Activated naive CD8-positive, alpha-beta T cell treated with anti-CD3 and anti-CD28 coated beads, Interleukin-2, amount 50 U/mL, for 24 hours (primary cell): ENCODE results near the gene PLXNB3.

Experiments
- ATAC-seq: fragments of 150-1000 bp; cut with Tn5 transposase; one replicate; pipeline ENCODE4 v1.10.0; 2021
- DNase-seq: peaks from one replicate; pipeline ENCODE4 v3.0.0; 2021
- H3K27ac Mint-ChIP-seq: one replicate; pipeline ENCODE4 v1.8.0; 2021; ENCODE audit warnings: mild to moderate bottlenecking, mixed read lengths
- H3K27me3 Mint-ChIP-seq: one replicate; pipeline ENCODE4 v1.8.0; 2021; ENCODE audit warnings: mixed read lengths
- H3K36me3 Mint-ChIP-seq: one replicate; pipeline ENCODE4 v1.8.0; 2021; ENCODE audit warnings: low read depth, mixed read lengths
- H3K4me1 Mint-ChIP-seq: one replicate; pipeline ENCODE4 v1.8.0; 2021; ENCODE audit warnings: mixed read lengths
- H3K4me3 Mint-ChIP-seq: one replicate; pipeline ENCODE4 v1.8.0; 2021; ENCODE audit warnings: mild to moderate bottlenecking, moderate library complexity, mixed read lengths
- H3K9me3 Mint-ChIP-seq: one replicate; pipeline ENCODE4 v1.8.0; 2021; ENCODE audit warnings: mixed read lengths

Gene PLXNB3

DNA sequence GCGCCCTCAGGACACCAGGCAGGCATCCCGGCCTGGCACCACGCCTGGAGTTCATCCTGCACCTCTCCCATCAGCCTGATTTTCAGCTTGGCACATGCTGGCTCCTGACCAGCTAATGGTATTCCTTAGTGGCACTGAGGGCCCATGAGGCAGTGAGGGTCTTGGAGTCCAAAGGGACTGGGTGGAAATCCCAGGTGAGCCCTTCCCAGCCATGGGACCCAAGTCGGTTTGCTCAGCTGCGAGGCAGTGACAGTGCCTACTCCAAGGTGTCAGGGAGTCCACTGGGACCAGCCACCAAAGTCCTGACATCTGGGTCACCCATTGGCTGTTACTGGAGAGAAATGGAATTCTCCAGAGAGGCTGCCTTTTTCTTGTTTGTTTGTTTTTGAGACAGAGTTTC lies 35.3 kb downstream of the PLXNB3 start:
- H3K27ac Mint-ChIP-seq = no peak overlapping the region
- ATAC-seq (no peak), DNase-seq (no peak)
- H3K9me3 Mint-ChIP-seq = no peaks in the 10 kb centered on the region
- no peaks in the 10 kb centered on the region for H3K27me3 Mint-ChIP-seq
- no peak overlapping the region for H3K4me3 Mint-ChIP-seq
- H3K4me1 Mint-ChIP-seq = peaks cover 9% of the 10 kb centered on the region
- H3K36me3 Mint-ChIP-seq = peaks cover 9% of the 10 kb centered on the region

DNA sequence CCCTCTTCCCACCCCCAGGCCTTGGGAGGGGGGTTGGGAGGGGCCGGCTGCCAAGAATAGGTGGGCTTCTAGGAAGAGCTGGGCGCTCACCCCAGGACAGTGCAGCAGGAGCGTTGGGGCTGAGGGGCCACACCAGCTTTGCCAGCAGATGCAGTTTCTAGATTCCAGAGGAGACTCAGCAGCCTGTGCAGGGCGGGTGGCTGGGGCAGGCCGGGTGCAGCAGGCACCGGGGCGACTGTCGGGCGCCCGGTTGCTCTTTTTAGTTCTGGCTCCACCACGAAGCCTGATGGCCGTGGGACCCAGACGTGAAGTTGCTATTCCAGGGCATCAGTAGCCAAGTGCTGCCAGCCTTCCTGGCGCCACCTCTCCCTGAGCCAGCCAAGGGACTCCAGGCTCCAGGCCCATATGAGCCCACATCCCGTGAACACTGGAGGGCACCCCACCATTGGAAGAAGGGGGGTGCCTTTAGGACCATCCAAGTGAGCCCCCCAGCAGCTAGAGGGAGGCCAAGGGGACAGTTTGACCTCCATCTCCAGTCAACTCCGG lies 36.2 kb downstream of the PLXNB3 start:
- no peak overlapping the region for H3K27ac Mint-ChIP-seq
- H3K4me1 Mint-ChIP-seq = peaks cover 9% of the 10 kb centered on the region
- no peaks in the 10 kb centered on the region for H3K27me3 Mint-ChIP-seq
- H3K4me3 Mint-ChIP-seq = no peak overlapping the region
- no peak for DNase-seq
- H3K9me3 Mint-ChIP-seq = no peaks in the 10 kb centered on the region
- ATAC-seq = peak; percentile 6
- peaks cover 9% of the 10 kb centered on the region for H3K36me3 Mint-ChIP-seq

- Mint-ChIP-seq H3K9me3 (no peaks in the 10 kb centered on the region), H3K36me3 (peaks cover 9% of the 10 kb centered on the region), H3K27ac (no peak overlapping the region), H3K27me3 (no peaks in the 10 kb centered on the region), H3K4me3 (no peak overlapping the region), H3K4me1 (peaks cover 8% of the 10 kb centered on the region)
- DNase-seq = no peak
- no peak for ATAC-seq
These were observed 36.7 kb downstream of the PLXNB3 start for GRCh38 chrX:153800746-153801145.

GRCh38 chrX:153801669-153802068 lies 37.6 kb downstream of the PLXNB3 start:
- no peaks in the 10 kb centered on the region for H3K27me3 Mint-ChIP-seq
- peaks cover 4% of the 10 kb centered on the region for H3K36me3 Mint-ChIP-seq
- H3K27ac Mint-ChIP-seq = no peak overlapping the region
- DNase-seq (no peak), ATAC-seq (no peak)
- no peaks in the 10 kb centered on the region for H3K9me3 Mint-ChIP-seq
- H3K4me1 Mint-ChIP-seq = peaks cover 1% of the 10 kb centered on the region
- no peak overlapping the region for H3K4me3 Mint-ChIP-seq

DNA sequence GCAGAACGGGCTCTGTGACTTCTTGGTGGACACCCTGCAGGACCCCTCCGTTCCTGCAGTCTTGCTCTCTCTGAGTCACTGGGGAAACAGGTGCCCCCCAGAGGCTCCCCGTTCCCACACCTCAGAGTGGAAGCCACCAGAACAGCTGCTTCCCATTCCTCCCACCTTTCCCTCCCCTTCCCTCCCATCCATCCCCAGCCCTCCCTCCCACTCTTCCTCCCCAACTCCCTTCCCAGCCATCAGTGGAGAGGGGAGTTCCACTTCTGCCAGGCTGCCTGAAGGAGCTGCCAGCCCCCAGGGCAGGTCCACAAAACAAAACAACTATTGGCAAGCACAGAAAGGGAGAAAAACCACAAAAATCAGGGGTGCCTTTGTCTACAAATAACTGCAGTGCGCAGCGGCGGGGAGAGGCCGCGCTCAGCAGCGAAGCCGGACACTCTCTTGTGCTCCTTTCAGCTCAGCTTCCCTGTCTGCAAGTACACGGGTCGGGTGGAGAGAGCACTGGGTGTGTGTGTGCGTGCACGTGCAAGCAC lies 38.5 kb downstream of the PLXNB3 start:
- Mint-ChIP-seq H3K9me3 (no peaks in the 10 kb centered on the region), H3K27ac (no peak overlapping the region), H3K4me1 (no peaks in the 10 kb centered on the region)

GRCh38 chrX:153803211-153804099 lies 39.4 kb downstream of the PLXNB3 start:
- Mint-ChIP-seq H3K4me3 (no peak overlapping the region), H3K9me3 (no peaks in the 10 kb centered on the region), H3K27ac (no peak overlapping the region), H3K27me3 (no peaks in the 10 kb centered on the region), H3K4me1 (no peaks in the 10 kb centered on the region), H3K36me3 (no peaks in the 10 kb centered on the region)
- no peak for ATAC-seq
- DNase-seq = no peak

More for the DNA sequence above, 38.5 kb downstream of the PLXNB3 start:
- no peaks in the 10 kb centered on the region for H3K27me3 Mint-ChIP-seq
- H3K4me3 Mint-ChIP-seq = no peak overlapping the region
- no peaks in the 10 kb centered on the region for H3K36me3 Mint-ChIP-seq
- DNase-seq = no peak
- ATAC-seq = no peak

GRCh38 chrX:153804100-153804595 lies 40.1 kb downstream of the PLXNB3 start:
- no peaks in the 10 kb centered on the region for H3K36me3 Mint-ChIP-seq
- no peaks in the 10 kb centered on the region for H3K9me3 Mint-ChIP-seq
- H3K4me3 Mint-ChIP-seq = no peak overlapping the region
- ATAC-seq (no peak), DNase-seq (no peak)
- no peaks in the 10 kb centered on the region for H3K27me3 Mint-ChIP-seq
- no peak overlapping the region for H3K27ac Mint-ChIP-seq
- H3K4me1 Mint-ChIP-seq = no peaks in the 10 kb centered on the region

DNA sequence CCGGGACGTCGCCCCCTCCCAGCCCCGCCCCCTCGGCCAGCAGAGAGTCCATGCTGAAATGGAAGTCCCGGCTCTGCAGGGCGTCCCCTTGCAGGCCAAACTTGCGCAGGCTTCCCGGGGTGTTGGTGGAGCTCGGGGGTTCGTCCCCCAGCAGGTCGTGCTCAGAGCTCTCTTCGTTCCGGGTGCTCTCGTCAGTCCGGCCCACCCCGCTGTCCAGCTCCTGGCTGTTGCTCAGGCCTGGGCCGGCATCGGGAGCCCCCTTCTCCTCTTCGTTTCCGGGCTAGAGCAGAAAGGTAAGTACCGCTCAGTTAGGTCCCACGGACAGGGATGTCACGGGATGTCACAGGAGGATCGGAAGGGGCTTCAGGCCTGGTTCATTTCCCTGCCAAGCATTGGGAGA lies 40.6 kb downstream of the PLXNB3 start:
- Mint-ChIP-seq H3K4me3 (no peak overlapping the region), H3K27me3 (no peaks in the 10 kb centered on the region), H3K36me3 (no peaks in the 10 kb centered on the region), H3K27ac (no peak overlapping the region), H3K4me1 (no peaks in the 10 kb centered on the region), H3K9me3 (no peaks in the 10 kb centered on the region)
- DNase-seq (no peak), ATAC-seq (no peak)

GRCh38 chrX:153805436-153805835 lies 41.4 kb downstream of the PLXNB3 start:
- ATAC-seq = no peak
- DNase-seq = no peak
- H3K27me3 Mint-ChIP-seq = no peaks in the 10 kb centered on the region

DNA sequence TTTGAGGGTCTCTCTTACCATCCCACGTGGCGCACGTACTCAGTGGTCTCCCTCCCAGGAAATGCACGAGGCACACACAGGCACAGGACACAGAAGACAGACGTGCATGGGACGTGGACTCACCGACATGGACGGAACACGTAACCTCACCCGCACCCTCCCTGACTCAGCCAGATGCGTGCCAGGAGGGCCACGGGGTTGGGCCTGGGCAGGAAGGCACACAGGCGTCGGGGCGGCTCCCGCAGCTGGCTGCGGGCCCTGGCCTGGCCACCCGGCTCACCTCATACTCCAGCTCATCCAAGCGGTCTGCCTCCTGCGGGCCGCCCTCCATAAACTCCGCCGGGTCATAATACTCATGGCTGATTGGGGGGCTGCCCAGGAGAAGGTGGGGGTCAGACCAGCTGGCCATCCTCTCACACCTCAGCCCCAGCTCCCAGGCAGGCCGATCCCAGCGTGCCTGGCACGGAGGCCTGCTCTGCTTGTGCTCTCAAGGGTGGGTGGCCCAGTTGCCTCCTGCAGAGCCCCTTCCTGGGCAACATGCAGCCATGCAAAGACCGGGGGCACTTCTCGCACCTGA lies 43.0 kb downstream of the PLXNB3 start:
- no peak overlapping the region for H3K27ac Mint-ChIP-seq
- no peak for ATAC-seq
- no peaks in the 10 kb centered on the region for H3K27me3 Mint-ChIP-seq

More at GRCh38 chrX:153805436-153805835, 41.4 kb downstream of the PLXNB3 start:
- Mint-ChIP-seq H3K27ac (no peak overlapping the region), H3K36me3 (no peaks in the 10 kb centered on the region), H3K4me1 (no peaks in the 10 kb centered on the region), H3K4me3 (no peak overlapping the region), H3K9me3 (no peaks in the 10 kb centered on the region)

DNA sequence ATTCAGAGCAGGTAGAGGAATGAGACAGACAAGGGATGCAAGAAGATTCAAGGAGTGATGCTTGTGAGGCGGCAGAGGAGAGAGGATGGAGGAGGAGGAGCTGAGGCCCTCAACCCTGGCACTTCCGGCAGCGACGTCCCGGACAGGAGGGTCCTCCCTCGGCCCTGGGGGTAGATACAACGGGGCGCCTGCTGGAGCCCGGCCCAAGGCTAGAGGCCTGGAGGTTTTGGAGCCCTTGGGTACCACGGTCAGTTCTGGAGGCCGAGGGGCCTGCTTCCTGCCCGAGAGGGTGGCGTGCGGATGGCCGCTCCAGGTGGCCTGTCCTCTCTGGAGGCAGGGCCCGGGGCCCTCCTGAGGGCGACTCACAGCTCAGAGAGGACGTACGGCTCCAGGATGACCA lies 43.9 kb downstream of the PLXNB3 start:
- DNase-seq = no peak
- H3K4me3 Mint-ChIP-seq = no peak overlapping the region
- no peak overlapping the region for H3K27ac Mint-ChIP-seq
- no peaks in the 10 kb centered on the region for H3K9me3 Mint-ChIP-seq
- H3K4me1 Mint-ChIP-seq = no peaks in the 10 kb centered on the region
- no peaks in the 10 kb centered on the region for H3K27me3 Mint-ChIP-seq
- no peaks in the 10 kb centered on the region for H3K36me3 Mint-ChIP-seq
- ATAC-seq = no peak

More for the DNA sequence above, 43.0 kb downstream of the PLXNB3 start:
- Mint-ChIP-seq H3K4me1 (no peaks in the 10 kb centered on the region), H3K36me3 (no peaks in the 10 kb centered on the region), H3K4me3 (no peak overlapping the region), H3K9me3 (no peaks in the 10 kb centered on the region)
- DNase-seq = no peak

GRCh38 chrX:153812220-153812619 lies 48.2 kb downstream of the PLXNB3 start:
- DNase-seq = no peak
- no peak for ATAC-seq
- peaks cover 7% of the 10 kb centered on the region for H3K27me3 Mint-ChIP-seq
- H3K9me3 Mint-ChIP-seq = no peaks in the 10 kb centered on the region
- H3K36me3 Mint-ChIP-seq = no peaks in the 10 kb centered on the region
- no peak overlapping the region for H3K4me3 Mint-ChIP-seq
- H3K27ac Mint-ChIP-seq = no peak overlapping the region
- peaks cover 11% of the 10 kb centered on the region for H3K4me1 Mint-ChIP-seq

- no peak overlapping the region for H3K4me3 Mint-ChIP-seq
- H3K27ac Mint-ChIP-seq = no peak overlapping the region
- peaks cover 11% of the 10 kb centered on the region for H3K27me3 Mint-ChIP-seq
- H3K4me1 Mint-ChIP-seq = peaks cover 11% of the 10 kb centered on the region
- ATAC-seq (no peak), DNase-seq (no peak)
- no peaks in the 10 kb centered on the region for H3K9me3 Mint-ChIP-seq
- no peaks in the 10 kb centered on the region for H3K36me3 Mint-ChIP-seq
These were observed 49.1 kb downstream of the PLXNB3 start for GRCh38 chrX:153813161-153813560.

DNA sequence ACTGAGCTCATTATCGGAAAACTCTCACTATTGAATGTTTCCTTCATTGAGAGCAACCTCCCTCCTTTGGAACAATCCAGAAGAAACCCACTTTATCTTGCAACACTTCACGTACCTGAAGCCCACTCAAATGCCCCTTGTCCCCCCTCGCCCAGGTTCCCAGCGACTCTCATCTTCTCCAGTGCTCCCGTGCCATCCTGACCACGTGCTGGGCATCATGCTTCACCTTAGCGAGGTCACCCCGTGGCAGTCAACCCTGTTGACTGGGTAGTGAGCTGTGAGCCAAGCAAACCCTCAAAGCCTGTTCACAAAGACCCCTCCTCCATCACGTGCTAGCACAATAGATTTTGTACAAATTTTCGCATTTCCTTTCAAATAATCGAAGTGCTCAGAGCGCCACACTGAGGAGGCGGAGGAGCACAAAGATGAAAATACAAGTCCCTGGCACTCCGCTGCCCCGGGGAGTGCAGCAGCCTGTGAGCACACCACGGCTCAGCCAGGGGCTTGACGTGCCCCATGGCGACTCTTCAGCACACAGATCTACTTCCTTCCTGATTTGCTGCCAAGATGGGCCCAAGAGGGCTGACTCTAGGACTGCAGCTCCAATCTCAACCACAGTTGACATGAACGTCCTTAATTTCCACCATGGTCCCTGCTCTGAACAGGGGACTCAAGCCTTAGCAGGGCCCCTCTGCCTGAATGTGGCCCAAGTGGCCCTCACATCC lies 50.7 kb downstream of the PLXNB3 start:
- DNase-seq (no peak), ATAC-seq (no peak)
- peaks cover 11% of the 10 kb centered on the region for H3K27me3 Mint-ChIP-seq
- H3K4me1 Mint-ChIP-seq = peaks cover 11% of the 10 kb centered on the region
- no peaks in the 10 kb centered on the region for H3K36me3 Mint-ChIP-seq
- no peaks in the 10 kb centered on the region for H3K9me3 Mint-ChIP-seq
- H3K27ac Mint-ChIP-seq = no peak overlapping the region
- H3K4me3 Mint-ChIP-seq = no peak overlapping the region
